NCI-H1694 (cell line): ENCODE measurements around the gene SRSF2.
"Not testable (repeated sequence)": the region's sequence is repeated elsewhere in the genome, so short reads cannot be mapped to it uniquely, and the experiment has no call there.

Source experiments
- DNase-seq: peaks from one replicate; lab custom pipeline; 2025; lab: John Stamatoyannopoulos, UW

Gene SRSF2

GRCh38 chr17:76738468-76738850 lies 1.3 kb upstream of the SRSF2 start:
- DNase-seq: no peak

- DNase-seq: peak; percentile 69
Observed at GRCh38 chr17:76737676-76738467, 741 bp upstream of the SRSF2 start, which contains the start of gene MFSD11. TSS of gene MFSD11 (plus strand) at chr17:76738119. CDS start at chr17:76738353, 234 bp downstream.

GRCh38 chr17:76736349-76737081 lies 616 bp downstream of the SRSF2 start:
- DNase-seq: no peak

GRCh38 chr17:76735586-76736348 lies 1.4 kb downstream of the SRSF2 start:
- no peak for DNase-seq

- no peak for DNase-seq
Observed at GRCh38 chr17:76735006-76735405, 2.1 kb downstream of the SRSF2 start.

DNA sequence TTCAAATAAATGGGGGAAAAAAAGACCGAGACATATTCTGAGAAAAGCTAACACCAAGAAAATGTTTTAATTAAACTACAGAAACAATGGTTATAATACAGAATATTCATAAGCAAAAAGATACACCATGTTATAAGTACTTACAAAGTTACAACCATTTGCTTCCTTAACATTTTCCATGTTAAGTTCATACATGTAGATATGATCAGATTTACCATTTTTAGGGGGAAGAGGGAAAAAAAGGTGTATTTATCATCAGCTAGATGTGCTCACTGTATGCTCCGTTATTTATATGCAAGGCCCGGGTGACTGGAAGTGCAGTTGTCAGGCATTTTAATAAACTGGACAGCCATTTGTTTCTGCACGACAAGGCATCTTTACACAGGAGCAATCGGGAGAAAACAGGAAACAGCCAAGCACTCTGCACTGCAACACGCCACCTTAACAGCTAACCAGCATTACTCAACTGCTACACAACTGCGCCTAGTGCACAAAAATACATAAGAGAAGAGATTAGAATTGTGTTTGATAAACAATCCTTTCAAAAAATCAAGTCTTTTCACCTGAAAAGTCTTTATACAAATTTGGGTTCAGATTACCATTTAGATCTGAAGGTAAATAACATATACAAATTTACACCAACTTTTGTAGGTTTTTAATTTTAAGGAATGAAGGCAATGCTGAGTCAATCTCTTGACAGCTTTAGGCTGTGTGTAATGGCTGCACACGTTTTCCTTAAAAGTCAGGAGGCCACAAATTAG lies 2.9 kb downstream of the SRSF2 start:
- DNase-seq: no peak

DNA sequence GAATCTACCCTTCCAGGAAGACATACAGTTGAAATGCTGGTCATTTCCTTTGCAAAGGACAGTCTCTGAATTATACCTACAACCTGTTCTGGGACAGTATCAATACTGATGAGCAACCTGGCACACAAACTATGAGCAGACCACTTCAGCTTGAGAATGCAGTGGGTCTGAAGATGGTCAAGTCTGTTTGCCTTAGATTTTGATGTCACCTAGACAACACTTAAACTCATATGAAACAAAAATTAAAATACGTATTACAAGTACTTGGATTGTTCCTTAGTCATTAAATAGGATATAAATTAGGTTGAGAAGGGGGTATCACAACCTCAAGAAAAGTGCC lies 3.5 kb downstream of the SRSF2 start:
- no peak for DNase-seq

- no peak for DNase-seq
Observed at GRCh38 chr17:76732734-76733617, 4.2 kb downstream of the SRSF2 start.

DNA sequence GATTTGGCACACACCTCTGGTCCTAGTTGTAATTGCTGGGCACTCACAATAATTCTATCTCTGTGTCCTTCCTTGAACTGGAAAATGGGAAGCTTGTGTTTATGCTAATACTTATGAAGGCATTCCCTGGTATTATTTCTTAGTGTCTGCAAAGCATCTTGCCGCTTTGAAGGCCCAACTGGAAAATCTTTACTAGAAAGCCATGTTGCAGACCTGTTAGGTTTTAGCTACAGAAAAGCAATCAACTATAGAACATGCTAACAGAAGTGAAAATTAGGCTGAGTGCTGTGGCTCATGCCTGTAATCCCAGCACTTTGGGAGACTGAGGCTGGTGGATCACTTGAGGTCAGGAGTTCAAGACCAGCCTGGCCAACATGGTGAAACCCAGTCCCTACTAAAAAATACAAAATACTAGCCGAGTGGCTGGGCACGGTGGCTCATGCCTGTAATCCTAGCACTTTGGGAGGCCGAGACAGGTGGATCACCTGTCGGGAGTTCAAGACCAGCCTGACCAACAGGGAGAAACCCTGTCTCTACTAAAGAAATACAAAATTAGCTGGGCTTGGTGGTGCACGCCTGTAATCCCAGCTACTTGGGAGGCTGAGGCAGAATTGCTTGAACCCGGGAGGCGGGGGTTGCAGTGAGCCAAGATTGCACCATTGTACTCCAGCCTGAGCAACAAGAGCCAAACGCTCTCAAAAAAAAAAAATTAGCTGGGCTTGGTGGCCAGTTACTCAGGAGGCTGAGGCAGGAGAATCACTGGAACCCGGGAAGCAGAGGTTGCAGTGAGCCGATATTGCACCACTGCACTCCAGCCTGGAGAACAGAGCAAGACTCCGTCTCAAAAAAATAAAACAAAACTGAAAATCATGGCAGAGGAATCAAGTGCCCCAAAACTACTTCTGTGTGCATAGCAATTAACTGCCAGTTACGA lies 5.1 kb downstream of the SRSF2 start:
- DNase-seq: not testable (repeated sequence)

- DNase-seq: no peak
Observed at GRCh38 chr17:76727745-76728456, 9.2 kb downstream of the SRSF2 start.

- DNase-seq: no peak
Observed at GRCh38 chr17:76726776-76727718, 10.1 kb downstream of the SRSF2 start, which contains the start of gene METTL23. TSS of gene METTL23 (plus strand) at chr17:76726839. CDS start at chr17:76729711, 2,872 bp downstream.

DNA sequence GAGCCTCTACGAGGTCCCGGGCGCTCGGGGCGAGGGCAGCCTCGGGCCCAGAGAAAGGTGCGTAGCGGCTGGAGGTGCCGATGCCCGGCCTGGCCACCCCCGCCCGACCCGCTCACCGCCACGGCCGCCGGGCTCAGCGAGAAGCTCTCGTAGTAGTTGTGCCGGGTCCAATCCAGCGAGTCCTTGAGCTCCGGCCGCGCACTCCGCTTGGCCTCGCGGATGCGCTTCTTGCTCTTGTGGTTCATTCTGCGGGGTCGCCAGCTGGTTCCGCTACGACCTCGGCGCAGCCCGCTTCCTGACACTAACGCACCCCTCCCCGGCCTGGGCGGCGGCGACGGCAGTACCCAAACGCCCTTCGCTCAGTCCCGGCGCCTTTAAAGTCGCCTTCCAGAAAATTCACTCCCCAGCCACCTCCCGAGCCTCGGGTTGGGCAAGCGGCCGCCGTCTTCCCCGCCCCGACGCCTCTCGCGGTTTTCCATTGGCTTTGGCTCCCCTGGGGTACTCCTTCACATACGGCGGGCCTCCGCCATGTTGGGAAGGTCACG lies 10.8 kb downstream of the SRSF2 start, which contains the start of gene JMJD6:
Gene JMJD6 (minus strand): TSS at position 376 of the 545 bp plus-strand sequence. CDS start 131 bp downstream, at position 245.
- peak; percentile 85 for DNase-seq

- no peak for DNase-seq
Observed at GRCh38 chr17:76725580-76726230, 11.4 kb downstream of the SRSF2 start.

DNA sequence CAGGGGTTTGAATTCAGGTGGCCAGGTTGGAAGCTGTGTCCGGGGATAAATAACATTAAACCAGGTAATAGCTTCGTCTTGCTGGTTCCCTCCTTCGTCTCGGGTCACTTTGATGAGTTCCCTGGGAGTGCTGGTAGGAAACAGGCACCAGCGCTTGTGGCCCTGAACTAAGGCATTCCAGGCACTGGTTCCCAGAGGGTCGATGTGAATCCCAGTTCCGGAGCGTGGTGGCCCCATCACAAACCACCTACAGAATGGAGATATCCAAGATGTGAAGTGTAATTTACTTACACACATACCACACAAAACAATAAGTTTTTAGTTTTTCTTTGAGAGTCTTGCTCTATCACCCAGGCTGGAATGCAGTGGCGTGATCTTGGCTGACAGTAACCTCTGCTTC lies 13.3 kb downstream of the SRSF2 start:
- DNase-seq: no peak

DNA sequence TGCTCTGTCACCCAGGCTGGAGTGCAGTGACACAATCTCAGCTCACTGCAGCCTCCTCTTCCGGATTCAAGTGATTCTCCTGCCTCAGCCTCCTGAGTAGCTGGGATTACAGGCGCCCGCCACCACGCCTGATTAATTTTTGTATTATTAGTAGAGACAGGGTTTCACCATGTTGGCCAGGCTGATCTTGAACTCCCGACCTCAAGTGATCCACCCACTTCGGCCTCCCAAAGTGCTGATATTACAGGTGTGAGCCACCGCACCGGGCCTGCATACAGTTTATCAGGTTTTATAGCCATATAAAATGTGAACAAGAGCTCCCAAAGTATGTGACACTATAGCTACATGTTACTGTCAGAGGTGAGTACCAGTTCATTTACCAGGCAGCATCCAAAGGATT lies 14.2 kb downstream of the SRSF2 start:
- not testable (repeated sequence) for DNase-seq

DNA sequence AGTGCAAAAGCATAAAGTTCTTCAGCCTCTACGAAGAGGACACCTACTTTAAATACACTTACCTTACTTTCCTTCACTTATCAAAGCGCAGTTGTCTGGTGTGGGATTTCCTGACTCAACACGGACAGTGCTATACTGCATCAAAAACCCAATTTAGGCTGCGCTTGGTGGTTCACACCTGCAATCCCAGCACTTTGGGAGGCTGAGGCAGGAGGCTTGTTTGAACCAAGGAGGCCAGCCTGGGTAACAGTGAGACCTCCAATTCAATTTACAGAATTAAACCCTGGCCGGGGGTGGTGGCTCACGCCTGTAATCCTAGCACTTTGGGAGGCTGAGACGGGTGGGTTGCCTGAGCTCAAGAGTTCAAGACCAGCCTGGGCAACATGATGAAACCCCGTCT lies 14.9 kb downstream of the SRSF2 start:
- DNase-seq: no peak

DNA sequence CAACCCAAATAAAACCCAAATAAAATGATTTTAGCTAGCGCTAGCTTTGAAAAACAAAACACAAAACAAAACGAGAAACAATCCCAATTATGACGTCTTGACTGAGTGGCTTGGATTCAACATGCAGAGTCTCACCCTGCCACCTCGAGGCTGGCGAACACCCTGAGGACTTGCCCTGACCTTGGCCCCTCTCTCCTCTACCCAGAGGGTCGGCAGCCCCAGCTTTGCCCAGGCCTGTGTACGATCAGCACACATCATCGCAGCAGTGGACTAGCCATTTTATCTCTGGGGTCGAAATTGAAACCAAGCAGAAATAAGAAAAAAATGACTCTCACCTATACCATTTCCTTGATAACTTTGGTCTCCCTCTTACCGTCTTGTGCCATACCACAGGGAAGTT lies 15.7 kb downstream of the SRSF2 start:
- DNase-seq: no peak
